Nephron (organoid): ENCODE results near the gene PNCK.
A peak's percentile ranks its signal among the peaks of the same experiment; 100 is the strongest.

Experiments
- H3K27ac Mint-ChIP-seq, 3 experiments: 2 replicates each; pipeline ENCODE4 v1.8.0; 2020; ENCODE audit warnings: mixed read lengths in 3 of 3, mild to moderate bottlenecking in 2 of 3, moderate library complexity in 1 of 3
- H3K27me3 Mint-ChIP-seq: 2 replicates; pipeline ENCODE4 v1.8.0; 2021; ENCODE audit warnings: low read depth, mild to moderate bottlenecking, moderate library complexity, mixed read lengths
- H3K36me3 Mint-ChIP-seq: 2 replicates; pipeline ENCODE4 v1.8.0; 2020; ENCODE audit warnings: low read depth, mixed read lengths
- H3K4me1 Mint-ChIP-seq: 2 replicates; pipeline ENCODE4 v1.8.0; 2020; ENCODE audit warnings: mixed read lengths
- H3K4me3 Mint-ChIP-seq, 3 experiments: 2 replicates each; pipeline ENCODE4 v1.8.0; 2020; ENCODE audit warnings: mild to moderate bottlenecking in 3 of 3, mixed read lengths in 3 of 3, moderate library complexity in 2 of 3
- H3K9me3 Mint-ChIP-seq: 2 replicates; pipeline ENCODE4 v1.8.0; 2020; ENCODE audit warnings: mixed read lengths
- TF ChIP-seq, protein P1 (sequence below), 3 experiments: fragments of 200-600 bp; sonication (generic); IDR thresholded peaks; one replicate each; pipeline ENCODE4 v1.5.0; 2021; ENCODE audit warnings: antibody characterized with exemption in 3 of 3; ENCODE audit not compliant: unreplicated experiment in 3 of 3

The PNCK gene

DNA sequence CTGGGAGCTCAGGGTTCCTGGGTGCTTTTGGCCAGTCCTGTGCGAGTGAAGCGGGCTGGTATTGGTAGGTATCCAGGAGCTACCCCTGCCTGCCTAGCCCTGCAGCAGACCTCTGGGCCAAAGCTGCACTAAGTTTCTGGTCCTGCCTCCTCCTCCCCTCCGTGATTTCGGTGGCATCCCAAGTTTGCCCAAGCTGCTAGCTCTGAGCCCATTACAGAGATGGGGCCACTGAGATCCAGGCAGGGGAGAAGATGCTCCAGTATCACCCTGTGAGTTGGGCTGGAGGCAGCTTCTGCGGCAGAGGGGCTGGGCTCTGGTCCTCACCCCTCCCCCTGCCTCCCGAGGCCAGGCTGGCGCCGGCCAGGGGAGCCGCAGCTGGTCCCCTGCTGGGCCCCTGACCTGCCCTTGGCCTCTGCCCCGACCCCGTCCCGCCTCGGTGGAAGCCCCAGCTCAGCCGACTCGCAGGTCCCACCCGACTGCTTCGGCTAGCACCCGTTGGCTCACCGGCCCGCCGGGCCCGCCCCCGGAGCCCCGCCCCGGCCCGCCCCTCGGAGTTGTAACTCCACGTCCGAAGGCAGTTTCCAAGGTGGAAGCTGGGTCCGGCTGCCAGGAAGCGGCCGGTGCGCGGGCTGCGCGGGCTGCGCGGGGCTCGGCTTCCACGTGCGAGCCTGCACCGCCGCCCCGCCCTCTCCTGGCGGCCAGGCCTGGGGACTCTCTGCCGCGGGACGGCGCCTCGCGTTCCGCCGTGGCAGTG lies 26.8 kb downstream of the PNCK start, which contains the start of gene DUSP9:
DUSP9 (plus strand) TSS at position 584 of the 754 bp plus-strand sequence. CDS start 751 bp downstream, outside the sequence.
- Mint-ChIP-seq H3K36me3 (no peaks in the 10 kb centered on the region), H3K4me3 (peak within 1 kb of the TSS in 2 of 3 experiments; percentile 3 to 69), H3K9me3 (peaks cover 7% of the 10 kb centered on the region), H3K27me3 (peaks cover 50% of the 10 kb centered on the region), H3K4me1 (no peaks in the 10 kb centered on the region), H3K27ac (no peak within 1 kb of the TSS)
- TF ChIP-seq, protein P1, sequence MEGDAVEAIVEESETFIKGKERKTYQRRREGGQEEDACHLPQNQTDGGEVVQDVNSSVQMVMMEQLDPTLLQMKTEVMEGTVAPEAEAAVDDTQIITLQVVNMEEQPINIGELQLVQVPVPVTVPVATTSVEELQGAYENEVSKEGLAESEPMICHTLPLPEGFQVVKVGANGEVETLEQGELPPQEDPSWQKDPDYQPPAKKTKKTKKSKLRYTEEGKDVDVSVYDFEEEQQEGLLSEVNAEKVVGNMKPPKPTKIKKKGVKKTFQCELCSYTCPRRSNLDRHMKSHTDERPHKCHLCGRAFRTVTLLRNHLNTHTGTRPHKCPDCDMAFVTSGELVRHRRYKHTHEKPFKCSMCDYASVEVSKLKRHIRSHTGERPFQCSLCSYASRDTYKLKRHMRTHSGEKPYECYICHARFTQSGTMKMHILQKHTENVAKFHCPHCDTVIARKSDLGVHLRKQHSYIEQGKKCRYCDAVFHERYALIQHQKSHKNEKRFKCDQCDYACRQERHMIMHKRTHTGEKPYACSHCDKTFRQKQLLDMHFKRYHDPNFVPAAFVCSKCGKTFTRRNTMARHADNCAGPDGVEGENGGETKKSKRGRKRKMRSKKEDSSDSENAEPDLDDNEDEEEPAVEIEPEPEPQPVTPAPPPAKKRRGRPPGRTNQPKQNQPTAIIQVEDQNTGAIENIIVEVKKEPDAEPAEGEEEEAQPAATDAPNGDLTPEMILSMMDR (IDR thresholded peaks at IDR 0.05; ENCODE audit: unreplicated experiment in 3 of 3): no peak

DNA sequence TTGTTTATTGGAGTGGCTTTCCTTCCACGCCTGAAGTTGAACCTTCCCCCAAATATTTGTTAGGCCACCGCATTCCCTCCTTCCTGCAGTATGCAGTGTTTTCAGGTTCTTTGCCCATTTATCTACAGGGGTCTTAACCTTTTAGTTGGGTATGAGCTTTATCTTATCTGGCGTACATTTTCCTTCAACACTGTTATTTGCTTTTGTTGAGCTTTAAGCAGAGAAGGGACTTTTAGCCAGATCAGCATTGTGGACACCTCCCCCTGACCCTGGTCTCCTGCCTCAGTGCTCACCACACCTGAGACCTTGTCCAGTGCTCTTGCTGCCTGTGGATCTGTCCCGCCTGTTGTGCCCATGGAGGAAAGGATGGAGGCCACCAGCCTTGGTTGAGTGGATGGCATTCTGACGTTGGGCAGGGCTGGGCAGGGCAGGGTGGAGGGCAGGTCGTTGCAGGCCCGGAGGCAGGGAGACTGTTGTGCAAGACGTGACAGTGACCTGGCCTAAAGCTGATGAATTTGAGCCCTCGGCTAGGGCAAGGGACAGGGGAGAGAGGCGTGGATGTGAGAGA lies 27.6 kb downstream of the PNCK start:
- TF ChIP-seq, protein P1 (IDR thresholded peaks at IDR 0.05; ENCODE audit: unreplicated experiment in 3 of 3): no peak
- H3K36me3 Mint-ChIP-seq: no peaks in the 10 kb centered on the region
- peak overlapping the region in 2 of 3 experiments; percentile 3 to 36 for H3K4me3 Mint-ChIP-seq
- H3K4me1 Mint-ChIP-seq: peaks cover 3% of the 10 kb centered on the region
- peaks cover 5% of the 10 kb centered on the region for H3K9me3 Mint-ChIP-seq
- peaks cover 55% of the 10 kb centered on the region for H3K27me3 Mint-ChIP-seq
- no peak overlapping the region for H3K27ac Mint-ChIP-seq

DNA sequence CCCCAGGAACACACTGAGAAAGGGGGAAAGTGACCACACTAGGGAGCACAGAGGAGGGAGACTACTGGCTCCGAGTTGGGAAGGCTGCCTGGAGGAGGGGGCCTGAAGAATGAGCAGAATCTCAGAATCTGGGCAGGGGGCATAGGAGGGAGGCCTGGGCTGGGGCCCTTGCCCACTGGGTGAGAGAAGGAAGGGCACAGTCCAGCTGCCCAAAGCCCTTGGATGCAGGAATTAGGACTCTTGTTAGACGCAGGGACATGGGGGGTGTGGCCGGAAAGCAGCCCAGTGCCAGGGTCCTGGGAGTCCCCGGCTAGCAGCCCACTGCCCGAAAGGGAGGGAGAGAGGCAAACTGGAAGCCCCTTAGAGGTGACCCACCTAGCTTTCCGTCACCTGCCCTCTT lies 28.5 kb downstream of the PNCK start:
- TF ChIP-seq, protein P1 (IDR thresholded peaks at IDR 0.05; ENCODE audit: unreplicated experiment in 3 of 3): no peak
- Mint-ChIP-seq H3K27ac (peak overlapping the region in 1 of 3 experiments; percentile 19), H3K9me3 (peaks cover 5% of the 10 kb centered on the region)

DNA sequence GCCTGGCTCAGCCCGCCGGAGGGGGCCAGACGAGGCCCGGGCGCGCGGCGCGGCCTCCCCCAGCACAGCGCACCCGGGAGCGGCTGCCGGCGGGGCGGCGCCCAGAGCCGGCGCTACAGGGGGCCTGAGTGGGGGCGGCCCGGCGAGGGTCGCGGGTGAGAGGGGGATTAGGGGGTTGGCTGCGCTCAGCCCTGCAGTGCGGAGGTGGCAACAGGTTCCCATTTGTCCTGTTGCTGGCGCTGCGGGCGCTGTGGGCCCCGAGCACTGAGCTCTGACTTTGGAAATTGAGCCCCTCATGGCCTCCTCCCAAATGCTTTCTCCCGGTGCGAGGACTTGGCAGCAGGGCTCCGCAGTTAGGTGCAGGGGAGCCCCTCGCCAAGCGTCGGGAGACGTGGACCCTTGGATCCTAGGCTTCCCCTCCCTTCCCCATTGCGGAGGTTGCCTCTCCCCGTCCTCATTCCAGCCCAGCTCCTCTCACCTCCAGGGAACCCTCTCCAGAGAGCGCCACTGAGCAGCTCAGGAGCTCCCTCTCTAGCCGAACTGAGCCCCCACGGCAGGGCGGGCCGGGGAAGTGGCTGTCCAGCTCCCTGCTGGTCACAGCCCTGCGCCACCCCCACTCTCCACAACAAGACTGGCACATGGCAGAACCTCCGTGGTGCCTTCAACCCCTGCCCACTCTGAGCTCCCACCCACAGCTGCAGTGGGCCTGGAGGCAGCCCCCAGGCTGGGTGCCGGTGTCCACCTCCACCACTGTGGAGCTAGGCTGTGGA lies 29.1 kb downstream of the PNCK start:
- Mint-ChIP-seq H3K4me1 (peaks cover 3% of the 10 kb centered on the region), H3K9me3 (peaks cover 5% of the 10 kb centered on the region), H3K36me3 (no peaks in the 10 kb centered on the region), H3K4me3 (peak overlapping the region; percentile 50 to 75 (median 62)), H3K27me3 (peaks cover 56% of the 10 kb centered on the region), H3K27ac (peak overlapping the region in 1 of 3 experiments; percentile 19)
- TF ChIP-seq, protein P1 (IDR thresholded peaks at IDR 0.05; ENCODE audit: unreplicated experiment in 3 of 3): peak in 1 of 3 experiments; percentile 13

More for the DNA sequence above, 28.5 kb downstream of the PNCK start:
- H3K27me3 Mint-ChIP-seq: peaks cover 56% of the 10 kb centered on the region
- peak overlapping the region in 2 of 3 experiments; percentile 16 to 75 for H3K4me3 Mint-ChIP-seq
- H3K4me1 Mint-ChIP-seq: peaks cover 3% of the 10 kb centered on the region
- H3K36me3 Mint-ChIP-seq: no peaks in the 10 kb centered on the region

DNA sequence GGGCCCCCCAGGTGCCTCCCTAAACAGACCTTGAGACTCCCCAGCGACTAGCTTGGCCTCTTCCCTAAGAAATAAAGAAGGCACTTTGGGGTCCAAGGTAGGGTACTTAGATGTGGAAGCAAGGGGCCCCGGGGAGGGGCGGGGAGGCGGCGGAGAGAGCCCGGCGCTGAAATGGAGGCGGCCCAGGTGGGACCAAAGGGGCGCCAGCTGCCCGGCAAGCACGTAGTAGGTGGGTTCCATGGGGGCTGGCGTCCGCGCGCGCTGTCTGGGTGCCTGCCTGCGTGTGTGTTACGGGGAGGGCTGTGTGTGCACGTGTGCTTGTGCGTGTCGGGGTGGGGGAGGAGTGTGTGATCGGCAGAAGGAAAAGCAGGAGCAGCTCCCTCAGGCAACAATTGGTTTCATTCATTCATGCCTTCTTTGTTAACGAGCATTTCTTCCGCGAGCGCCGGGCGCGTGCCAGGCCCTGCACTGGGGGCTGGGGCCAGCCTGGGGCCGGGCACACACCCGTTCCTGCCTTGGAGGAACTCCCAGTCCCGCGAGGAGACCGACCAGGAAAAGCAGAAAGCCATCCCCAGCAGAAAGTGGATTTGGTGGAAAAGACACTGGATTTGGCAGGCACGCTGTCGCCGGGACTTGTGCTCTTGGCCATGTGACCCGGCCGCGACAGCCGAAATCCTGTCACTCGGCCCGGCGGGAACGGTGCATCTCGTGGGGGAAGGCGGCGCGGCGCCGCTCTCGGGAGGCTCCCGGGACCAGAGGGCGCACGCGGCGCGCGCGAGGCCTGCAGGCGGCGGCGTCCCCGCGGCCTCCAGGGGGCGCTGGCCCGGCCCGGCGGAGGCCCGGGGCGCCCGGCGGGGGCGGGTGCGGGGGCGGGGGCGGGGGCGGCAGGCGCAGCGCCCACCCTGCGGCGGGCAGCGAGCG lies 29.9 kb downstream of the PNCK start:
- Mint-ChIP-seq H3K4me1 (peaks cover 7% of the 10 kb centered on the region), H3K27me3 (peaks cover 53% of the 10 kb centered on the region), H3K9me3 (peaks cover 5% of the 10 kb centered on the region), H3K4me3 (peak overlapping the region; percentile 60 to 77 (median 71)), H3K36me3 (no peaks in the 10 kb centered on the region), H3K27ac (peak overlapping the region in 1 of 3 experiments; percentile 50)
- TF ChIP-seq, protein P1 (IDR thresholded peaks at IDR 0.05; ENCODE audit: unreplicated experiment in 3 of 3): peak in 1 of 3 experiments; percentile 24
